Activated CD4-positive, alpha-beta T cell treated with anti-CD3 and anti-CD28 coated beads for 24 hours (primary cell): ENCODE measurements around the gene MTHFR.
A peak's percentile ranks its signal among the peaks of the same experiment; 100 is the strongest.

Experiments
- DNase-seq, 2 donors: peaks; one replicate each; pipeline ENCODE4 v3.0.0-alpha.2; 2020; ENCODE audit warnings: low read depth in 2 of 2

The MTHFR gene

GRCh38 chr1:11782127-11782708 lies 23.5 kb downstream of the MTHFR start:
- DNase-seq = no peak

- no peak for DNase-seq
Measured at GRCh38 chr1:11781297-11781696, 24.5 kb downstream of the MTHFR start.

- DNase-seq = no peak
Measured at GRCh38 chr1:11780380-11781147, 25.2 kb downstream of the MTHFR start.

DNA sequence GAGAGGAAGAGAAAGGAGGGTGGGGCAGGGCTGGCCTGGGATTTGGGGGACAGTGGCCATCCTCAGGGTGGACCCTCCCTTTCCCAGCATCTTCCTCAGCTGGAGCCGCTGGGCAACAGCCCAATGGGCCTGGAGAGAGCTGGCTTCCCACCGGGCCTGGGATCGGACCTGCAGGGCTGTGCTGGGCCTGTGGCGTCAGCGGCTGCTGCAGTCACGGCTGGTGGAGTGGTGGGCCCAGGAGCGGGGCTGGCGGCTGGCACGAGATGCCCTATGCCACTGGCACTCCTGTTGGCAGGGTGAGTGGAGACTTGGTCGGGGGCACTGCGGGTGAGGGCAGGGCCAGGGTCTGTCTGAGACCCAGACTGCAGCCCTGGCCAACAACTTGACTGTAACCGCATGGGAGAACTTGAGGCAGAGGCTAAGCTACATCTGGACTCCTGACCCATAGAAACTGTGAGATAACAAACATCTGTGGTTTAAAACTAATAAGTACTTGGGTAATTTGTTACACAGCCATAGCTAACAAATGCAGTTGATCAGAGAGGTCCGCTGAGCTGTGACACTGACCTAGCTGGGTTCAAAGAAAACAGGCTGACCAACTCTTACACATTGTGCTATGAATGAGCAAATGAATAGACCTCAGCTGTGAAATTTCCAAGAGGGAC lies 25.9 kb downstream of the MTHFR start:
- DNase-seq = no peak

GRCh38 chr1:11778844-11779623 lies 26.7 kb downstream of the MTHFR start:
- no peak for DNase-seq

DNA sequence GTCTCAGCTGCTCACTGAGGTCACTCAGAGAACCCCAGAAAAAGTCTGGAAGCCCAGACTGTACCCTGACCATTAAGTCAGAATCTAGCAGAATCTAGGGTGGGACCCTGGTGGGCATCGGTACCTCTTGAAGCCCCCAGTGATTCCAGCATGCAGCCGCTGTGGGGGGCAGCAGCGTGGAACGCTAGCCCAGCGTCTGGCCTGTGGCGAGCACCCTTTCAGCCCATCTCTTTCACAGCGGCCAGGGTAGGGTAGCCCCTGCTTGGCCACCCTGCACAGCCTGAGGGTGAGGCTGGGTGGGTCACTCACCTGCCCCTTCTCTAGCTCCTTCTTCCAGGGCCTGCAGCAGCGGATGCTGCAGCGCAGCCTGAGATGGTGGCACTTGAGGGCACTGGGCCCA lies 27.4 kb downstream of the MTHFR start:
- no peak for DNase-seq

- no peak for DNase-seq
Measured at GRCh38 chr1:11777658-11778322, 28.0 kb downstream of the MTHFR start.

GRCh38 chr1:11774753-11775152 lies 31.0 kb downstream of the MTHFR start:
- no peak for DNase-seq

- DNase-seq = no peak
Measured at GRCh38 chr1:11772458-11772857, 33.3 kb downstream of the MTHFR start.

DNA sequence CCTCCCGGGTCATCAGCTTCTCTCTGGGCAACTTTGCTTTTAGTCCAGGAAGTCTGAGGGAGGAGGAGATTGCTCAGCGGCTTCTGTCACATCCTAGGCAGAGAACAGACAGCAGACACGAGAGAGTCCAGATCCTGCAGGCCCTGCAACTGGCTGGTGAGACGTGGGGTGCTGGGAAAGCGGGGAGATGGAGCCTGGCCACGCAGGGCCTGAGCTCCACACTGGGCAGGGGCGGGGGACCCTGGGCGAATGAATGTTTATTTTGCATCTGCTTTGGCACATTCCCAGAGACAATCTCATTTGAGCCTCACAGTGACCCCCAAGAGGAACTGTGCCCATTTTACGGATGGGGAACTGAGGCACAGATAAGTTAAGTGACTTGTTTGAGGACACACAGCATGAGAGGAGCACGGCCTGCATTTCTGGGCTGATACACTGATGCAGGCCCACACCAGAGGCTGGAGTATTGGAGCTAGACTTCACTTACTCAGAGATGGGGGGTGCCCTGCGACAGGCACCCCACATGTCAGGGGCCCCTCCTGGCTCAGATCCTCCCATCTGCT lies 34.2 kb downstream of the MTHFR start:
- DNase-seq = no peak

- DNase-seq = no peak
Measured at GRCh38 chr1:11770011-11770410, 35.8 kb downstream of the MTHFR start.

DNA sequence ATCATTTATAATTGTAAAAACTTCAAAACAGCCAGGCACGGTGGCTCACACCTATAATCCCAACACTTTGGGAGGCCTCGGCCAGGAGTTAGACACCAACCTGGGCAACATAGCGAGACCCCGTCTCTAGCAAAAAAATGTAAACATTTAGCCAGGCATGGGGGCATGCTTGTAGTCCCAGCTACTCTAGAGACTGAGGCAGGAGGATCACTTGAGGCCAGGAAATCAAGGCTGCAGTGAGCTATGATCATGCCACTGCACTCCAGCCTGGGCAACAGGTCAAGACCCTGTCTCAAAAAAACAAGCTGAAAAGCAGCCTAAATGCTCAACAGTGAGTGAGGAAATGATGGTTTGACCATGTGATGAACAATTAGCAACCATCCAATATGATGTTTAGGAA lies 36.5 kb downstream of the MTHFR start:
- DNase-seq = no peak

DNA sequence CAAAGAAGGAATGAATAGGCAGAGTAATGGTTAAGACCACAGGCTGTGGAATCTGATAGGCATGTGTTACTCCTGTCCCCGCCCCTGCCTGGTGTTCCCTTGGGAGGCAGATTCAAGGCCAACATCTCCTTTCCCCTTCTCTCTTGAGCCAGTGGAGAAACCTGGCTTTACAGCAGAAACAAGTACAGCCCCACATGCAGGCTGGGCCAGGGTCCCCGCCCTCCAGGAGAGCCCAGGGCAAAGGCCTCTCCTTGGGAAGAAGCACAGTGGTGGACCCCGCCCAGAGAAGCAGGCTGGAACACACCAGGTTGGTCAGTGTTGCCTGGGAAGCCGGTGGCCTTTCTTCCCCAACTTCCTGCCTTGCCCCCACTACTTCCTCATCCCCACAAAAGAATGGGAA lies 36.9 kb downstream of the MTHFR start:
- no peak for DNase-seq

GRCh38 chr1:11767922-11768704 lies 37.7 kb downstream of the MTHFR start:
- DNase-seq = no peak

DNA sequence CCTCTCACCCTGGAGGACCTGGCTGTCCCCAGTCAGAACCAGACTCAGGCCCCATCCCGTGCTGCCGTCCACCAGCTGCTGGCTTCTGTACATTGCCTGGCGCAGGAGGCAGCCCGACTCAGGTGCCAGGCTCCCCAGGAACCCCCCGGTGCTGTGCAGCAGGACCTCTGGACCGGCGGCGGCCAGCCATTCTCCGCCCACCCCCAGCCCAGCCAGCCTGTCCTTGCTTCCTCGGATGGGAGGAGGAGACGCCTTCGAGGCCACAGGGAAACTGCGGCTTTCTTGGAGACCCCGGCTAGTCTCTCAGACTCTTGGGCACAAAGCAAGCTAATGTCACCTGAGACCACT lies 39.4 kb downstream of the MTHFR start:
- no peak for DNase-seq

DNA sequence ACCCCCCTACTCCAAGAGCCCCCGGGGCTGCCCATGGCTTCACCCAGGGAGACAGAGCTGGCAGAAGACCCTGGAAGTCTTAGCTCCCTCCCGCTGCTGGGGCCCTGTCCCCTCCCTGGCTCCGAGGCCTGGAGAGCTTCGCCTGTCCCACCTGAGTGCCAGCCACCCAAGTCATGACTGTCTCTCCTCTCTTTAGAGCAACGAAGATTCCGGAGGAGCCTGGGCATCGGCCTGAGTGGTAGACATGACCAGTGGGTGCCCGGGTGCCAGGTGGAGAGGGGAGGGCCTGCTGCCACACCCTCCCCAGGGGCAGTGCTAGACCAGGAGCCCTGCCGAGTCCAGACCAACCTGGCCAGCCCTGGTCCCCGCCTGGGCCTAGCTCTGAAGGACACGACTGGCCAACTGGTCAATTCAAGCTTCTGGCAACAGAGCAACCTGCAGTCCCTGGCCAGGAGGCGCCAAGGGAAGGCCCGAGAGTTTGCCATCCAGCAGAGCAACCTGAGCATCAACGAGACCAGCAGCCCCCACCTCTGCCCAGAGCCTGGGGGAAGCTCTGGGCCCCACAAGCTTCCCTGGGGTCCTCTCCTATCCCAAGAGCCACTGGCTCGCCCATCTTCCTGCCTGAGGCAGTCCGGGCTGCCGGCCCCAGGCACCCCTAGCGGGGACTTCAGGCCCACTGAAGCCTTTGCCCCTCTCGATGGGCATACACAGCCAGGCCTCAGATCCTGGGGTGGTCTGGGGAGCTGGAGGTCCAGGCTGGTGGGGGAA lies 39.9 kb downstream of the MTHFR start:
- no peak for DNase-seq

GRCh38 chr1:11764519-11764918 lies 41.2 kb downstream of the MTHFR start:
- no peak for DNase-seq

GRCh38 chr1:11764115-11764514 lies 41.6 kb downstream of the MTHFR start:
- DNase-seq = no peak

GRCh38 chr1:11761988-11762406 lies 43.8 kb downstream of the MTHFR start, which contains the start of gene C1orf167:
Gene C1orf167, plus strand, starts transcription at chr1:11762193. Its CDS starts 2,208 bp downstream, at chr1:11764401.
- DNase-seq = peak in 1 of 2 donors; percentile 21

DNA sequence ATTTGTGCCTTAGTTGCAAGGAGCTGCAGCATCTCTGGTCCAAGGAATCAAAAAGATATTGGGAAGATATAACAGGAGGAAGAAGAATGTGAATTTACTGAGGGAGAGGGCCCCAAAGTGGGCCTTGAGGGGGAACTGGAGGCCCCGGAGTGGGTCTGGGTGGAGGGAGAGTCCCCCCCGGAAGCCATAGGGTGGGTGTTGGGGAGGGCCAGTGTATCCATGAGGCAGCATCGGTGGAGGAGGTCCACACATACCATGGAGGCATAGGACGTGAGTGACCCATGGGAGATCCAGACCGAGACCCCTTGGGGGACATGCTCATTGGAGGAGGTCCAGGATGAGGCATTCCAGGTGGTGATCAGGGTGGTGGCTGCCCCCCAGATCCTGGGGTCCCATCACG lies 44.5 kb downstream of the MTHFR start:
- DNase-seq = no peak
